AG04450 (cell line): ENCODE measurements around the gene VAT1L. TPM values are rescaled to one million over a fixed set of nuclear protein-coding genes. Genes with fewer than 3 reads are reported as not detected.

Experiments used
- CTCF ChIA-PET: fragments of 300-600, 350-600 bp; formaldehyde crosslinking; extraction: SDS; loops from one replicate; lab custom pipeline; 2022; ENCODE audit warnings: antibody characterized with exemption, inconsistent platforms; lab: Charles Lee
- POLR2A ChIA-PET: fragments of 350-600 bp; formaldehyde crosslinking; extraction: SDS; loops from one replicate; lab custom pipeline; 2021; ENCODE audit warnings: antibody characterized with exemption, inconsistent platforms; lab: Yijun Ruan, JAX
- DNase-seq: peaks from one replicate; pipeline ENCODE4 v3.0.0-alpha.2; 2011; ENCODE audit warnings: low read depth, low spot score
- H3K27ac ChIP-seq: one replicate; pipeline ENCODE4 v1.5.1; 2012; ENCODE audit warnings: low read depth, low read length, control low read depth
- H3K27me3 ChIP-seq: one replicate; pipeline ENCODE4 v1.6.0; 2012; ENCODE audit warnings: low read length; ENCODE audit not compliant: control insufficient read depth, insufficient read depth
- H3K4me3 ChIP-seq: 2 replicates; pipeline ENCODE4 v1.5.1; 2011; ENCODE audit warnings: mild to moderate bottlenecking, low read depth, low read length, control low read depth
- H3K9me3 ChIP-seq: 2 replicates; pipeline ENCODE4 v1.5.1; 2012; ENCODE audit warnings: low read length; ENCODE audit not compliant: control insufficient read depth, insufficient read depth
- CTCF ChIP-seq: IDR thresholded peaks from 2 replicates; pipeline ENCODE4 v1.5.1; 2011; ENCODE audit warnings: low read depth, low read length, control low read depth, inconsistent platforms
- polyA plus RNA-seq: library from polyadenylated mRNA; depleted of rRNA; stranded (reverse); fragments of >200 nt; gene quantifications from 2 replicates; pipeline ENCODE4 v1.2.3, GENCODE V29; 2011

The VAT1L gene
- polyA plus RNA-seq, 1 experiment = 128 TPM

GRCh38 chr16:77780378-77780837, 8.0 kb upstream of the VAT1L start:
- H3K27me3 ChIP-seq = no peaks in the 10 kb centered on the region
- DNase-seq = peak; percentile 92
- POLR2A ChIA-PET = interaction anchor here (0.7 to 2.2 kb wide), 8 partner anchors 9 to 139 kb away, joined by 3 to 7 read pairs (median 5); partner anchors contain the start of gene NUDT7
- H3K27ac ChIP-seq = peak overlapping the region; percentile 84
- H3K9me3 ChIP-seq = no peaks in the 10 kb centered on the region; the same call in none of the 2 replicates
- no peak overlapping the region for H3K4me3 ChIP-seq
- TF ChIP-seq CTCF = no peak
- CTCF ChIA-PET = interaction anchor here (1.0 to 1.7 kb wide), 4 partner anchors 9 to 223 kb away, joined by 3 to 12 read pairs (median 4); partner anchors contain the start of gene NUDT7

DNA sequence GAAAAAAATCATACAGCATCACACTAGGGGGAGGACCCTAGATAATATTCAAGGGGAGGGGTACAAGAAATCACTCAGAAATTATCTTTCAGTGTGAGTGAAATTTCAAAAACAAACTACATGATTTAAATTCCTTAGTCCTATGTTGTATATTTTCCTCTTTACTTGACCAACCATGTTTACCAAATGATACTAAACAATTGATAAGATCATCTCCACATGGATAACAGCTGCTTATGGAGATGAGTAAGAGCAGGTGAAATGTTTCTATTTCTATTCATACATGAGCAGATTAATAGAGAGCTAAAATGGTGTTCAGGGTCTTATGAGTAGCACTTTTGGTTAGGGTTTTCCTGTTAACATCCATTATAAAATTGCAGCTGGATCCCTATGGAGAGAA, 7.3 kb upstream of the VAT1L start:
- DNase-seq = no peak
- Histone ChIP-seq H3K27ac (peak overlapping the region; percentile 84), H3K27me3 (no peaks in the 10 kb centered on the region), H3K9me3 (no peaks in the 10 kb centered on the region; the same call in none of the 2 replicates), H3K4me3 (no peak overlapping the region)
- no peak for TF ChIP-seq CTCF
- POLR2A ChIA-PET = interaction anchor here (0.7 to 2.2 kb wide), 7 partner anchors 9 to 138 kb away, joined by 3 to 7 read pairs (median 4); no protein-coding TSS in a partner anchor
- CTCF ChIA-PET = interaction anchor here (1.0 to 1.7 kb wide), 7 partner anchors 9 to 222 kb away, joined by 3 to 12 read pairs (median 4); partner anchors contain the start of gene NUDT7

- Histone ChIP-seq H3K9me3 (no peaks in the 10 kb centered on the region; the same call in none of the 2 replicates), H3K4me3 (no peak overlapping the region), H3K27me3 (no peaks in the 10 kb centered on the region), H3K27ac (no peak overlapping the region)
- peak; percentile 51 for TF ChIP-seq CTCF
- POLR2A ChIA-PET = no interaction called here
- CTCF ChIA-PET = interaction anchor here (1.2 kb wide), 2 partner anchors 10 to 14 kb away, joined by 3 read pairs; no protein-coding TSS in a partner anchor
- DNase-seq = no peak
Measured at GRCh38 chr16:77782694-77783093, 5.7 kb upstream of the VAT1L start.

DNA sequence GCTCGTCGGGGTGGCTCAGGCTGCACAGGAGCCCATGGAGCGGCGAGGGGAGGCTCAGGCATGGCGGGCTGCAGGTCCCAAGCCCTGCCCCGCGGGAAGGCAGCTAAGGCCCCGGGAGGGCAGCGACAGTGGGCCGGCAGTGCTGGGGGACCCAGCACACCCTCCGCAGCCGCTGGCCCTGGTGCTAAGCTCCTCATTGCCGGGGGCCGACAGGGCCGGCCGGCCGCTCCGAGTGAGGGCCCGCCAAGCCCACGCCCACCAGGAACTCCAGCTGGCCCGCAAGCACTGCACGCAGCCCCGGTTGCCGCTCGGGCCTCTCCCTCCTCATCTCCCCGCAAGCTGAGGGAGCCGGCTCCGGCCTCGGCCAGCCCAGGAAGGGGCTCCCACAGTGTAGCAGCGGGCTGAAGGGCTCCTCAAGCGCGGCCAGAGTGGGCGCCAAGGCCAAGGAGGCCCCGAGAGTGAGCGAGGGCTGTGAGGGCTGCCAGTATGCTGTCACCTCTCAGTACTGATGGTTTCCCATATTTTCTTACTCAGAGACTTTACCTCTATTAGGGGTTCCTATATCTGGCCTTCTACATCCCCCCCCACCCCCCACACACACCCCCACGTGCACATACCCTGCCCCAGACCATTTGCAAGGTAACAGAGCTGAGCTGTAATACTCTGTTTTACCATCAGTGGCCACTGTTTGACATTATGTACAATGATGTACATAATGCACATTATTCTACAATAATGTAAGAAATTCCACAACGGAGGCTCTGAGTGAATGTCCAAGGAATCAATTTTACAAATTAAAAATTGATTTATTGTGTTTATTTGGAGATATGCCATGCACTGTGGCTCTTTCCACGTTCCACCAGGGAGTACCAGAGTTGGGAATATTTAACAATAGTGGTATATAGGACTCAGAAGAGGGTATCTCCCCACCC, 3.7 kb upstream of the VAT1L start:
- TF ChIP-seq CTCF = peak; percentile 44
- CTCF ChIA-PET = interaction anchor here (0.5 to 1.8 kb wide), 7 partner anchors 9 to 824 kb away, joined by 3 to 9 read pairs (median 7); no protein-coding TSS in a partner anchor

More for the DNA sequence above, 3.7 kb upstream of the VAT1L start:
- POLR2A ChIA-PET = no interaction called here
- no peak overlapping the region for H3K4me3 ChIP-seq
- no peak for DNase-seq
- H3K9me3 ChIP-seq = no peaks in the 10 kb centered on the region; the same call in none of the 2 replicates
- no peaks in the 10 kb centered on the region for H3K27me3 ChIP-seq
- H3K27ac ChIP-seq = no peak overlapping the region
